Neural progenitor cell (in vitro differentiated cells): ENCODE results near the gene SLC6A14. TPM values are rescaled to one million over a fixed set of nuclear protein-coding genes. Genes with fewer than 3 reads are reported as not detected.

Experiments
- DNase-seq: peaks from one replicate; pipeline ENCODE4 v3.0.0-alpha.2; 2016; ENCODE audit warnings: low spot score
- H2AFZ ChIP-seq: fragments of 200-600 bp; sonication (generic); replicated peaks from 2 replicates; pipeline ENCODE4 v1.6.1; 2016; ENCODE audit warnings: antibody characterized with exemption
- H3F3A ChIP-seq: fragments of 200-600 bp; sonication (generic); 2 replicates; pipeline ENCODE4 v1.6.1; 2016; ENCODE audit warnings: antibody characterized with exemption, low read depth
- H3K27ac ChIP-seq: fragments of 200-600 bp; sonication (generic); 2 replicates; pipeline ENCODE4 v1.5.1; 2016; ENCODE audit warnings: mild to moderate bottlenecking
- H3K27me3 ChIP-seq: fragments of 200-600 bp; sonication (generic); 2 replicates; pipeline ENCODE4 v1.6.1; 2016; ENCODE audit warnings: mild to moderate bottlenecking, moderate library complexity
- H3K36me3 ChIP-seq: fragments of 200-600 bp; sonication (generic); 2 replicates; pipeline ENCODE4 v1.5.1; 2016
- H3K4me1 ChIP-seq: fragments of 200-600 bp; sonication (generic); 2 replicates; pipeline ENCODE4 v1.6.1; 2016; ENCODE audit warnings: mixed run types
- H3K4me2 ChIP-seq: fragments of 200-600 bp; sonication (generic); 2 replicates; pipeline ENCODE4 v1.6.1; 2016
- H3K4me3 ChIP-seq: fragments of 200-600 bp; sonication (generic); 2 replicates; pipeline ENCODE4 v1.5.1; 2016
- H3K79me2 ChIP-seq: fragments of 200-600 bp; sonication (generic); 2 replicates; pipeline ENCODE4 v1.6.1; 2016; ENCODE audit warnings: low read depth
- H3K9ac ChIP-seq: fragments of 200-600 bp; sonication (generic); 2 replicates; pipeline ENCODE4 v1.6.1; 2016
- H3K9me3 ChIP-seq: fragments of 200-600 bp; sonication (generic); 2 replicates; pipeline ENCODE4 v1.5.1; 2016; ENCODE audit warnings: low read depth
- H4K20me1 ChIP-seq: fragments of 200-600 bp; sonication (generic); 2 replicates; pipeline ENCODE4 v1.6.1; 2016; ENCODE audit warnings: low read depth
- H3K27ac Mint-ChIP-seq: 3 replicates; pipeline ENCODE4 v1.8.0; 2021; ENCODE audit warnings: mixed read lengths
- H3K27me3 Mint-ChIP-seq: 2 replicates; pipeline ENCODE4 v1.8.0; 2022; ENCODE audit warnings: low read depth, mild to moderate bottlenecking, inconsistent platforms, moderate library complexity, mixed read lengths; ENCODE audit not compliant: insufficient read depth
- H3K36me3 Mint-ChIP-seq: 3 replicates; pipeline ENCODE4 v1.8.0; 2021; ENCODE audit warnings: mixed read lengths
- H3K4me1 Mint-ChIP-seq: 3 replicates; pipeline ENCODE4 v1.8.0; 2021; ENCODE audit warnings: mixed read lengths
- H3K4me3 Mint-ChIP-seq: 3 replicates; pipeline ENCODE4 v1.8.0; 2021; ENCODE audit warnings: mild to moderate bottlenecking, moderate library complexity, mixed read lengths
- H3K9me3 Mint-ChIP-seq: 3 replicates; pipeline ENCODE4 v1.8.0; 2020; ENCODE audit warnings: mixed read lengths
- EZH2 ChIP-seq: fragments of 200-600 bp; sonication (generic); IDR thresholded peaks from 2 replicates; pipeline ENCODE4 v1.6.1; 2017; ENCODE audit warnings: antibody characterized with exemption, mild to moderate bottlenecking, moderate library complexity
- EZH2phosphoT487 ChIP-seq: fragments of 200-600 bp; sonication (generic); IDR thresholded peaks from 2 replicates; pipeline ENCODE4 v1.6.1; 2017; ENCODE audit warnings: antibody characterized with exemption
- total RNA-seq: library from RNA; depleted of rRNA; stranded (reverse); fragments of >200 nt; gene quantifications from 2 replicates; pipeline ENCODE4 v1.2.3, GENCODE V29; 2015; ENCODE audit warnings: low replicate concordance
- TF ChIP-seq, protein P1 (sequence below): fragments of 200-600 bp; sonication (generic); IDR thresholded peaks from 2 replicates; pipeline ENCODE4 v1.5.1; 2017; ENCODE audit warnings: antibody characterized with exemption, mild to moderate bottlenecking

The SLC6A14 gene
- total RNA-seq, 1 donor from 2014 or later, result 0.04 TPM

- no peaks in the 10 kb centered on the region for H3K9me3 ChIP-seq
Measured at GRCh38 chrX:116427978-116428377, 8.4 kb upstream of the SLC6A14 start.

GRCh38 chrX:116435597-116435996 lies 809 bp upstream of the SLC6A14 start:
- Histone ChIP-seq H3K4me3 (no peak overlapping the region), H3K9me3 (no peaks in the 10 kb centered on the region), H2AFZ (no peak overlapping the region), H3K9ac (no peak overlapping the region), H4K20me1 (no peaks in the 10 kb centered on the region), H3K27me3 (no peaks in the 10 kb centered on the region), H3K4me2 (no peak overlapping the region), H3K79me2 (no peaks in the 10 kb centered on the region), H3K4me1 (no peaks in the 10 kb centered on the region), H3F3A (no peaks in the 10 kb centered on the region), H3K27ac (no peak overlapping the region), H3K36me3 (no peaks in the 10 kb centered on the region)
- Mint-ChIP-seq H3K4me1 (no peaks in the 10 kb centered on the region), H3K36me3 (no peaks in the 10 kb centered on the region), H3K4me3 (no peak overlapping the region), H3K9me3 (no peaks in the 10 kb centered on the region), H3K27ac (no peak overlapping the region), H3K27me3 (no peaks in the 10 kb centered on the region)
- DNase-seq, result no peak
- TF ChIP-seq EZH2phosphoT487 (no peak), EZH2 (no peak)
- TF ChIP-seq, protein P1, sequence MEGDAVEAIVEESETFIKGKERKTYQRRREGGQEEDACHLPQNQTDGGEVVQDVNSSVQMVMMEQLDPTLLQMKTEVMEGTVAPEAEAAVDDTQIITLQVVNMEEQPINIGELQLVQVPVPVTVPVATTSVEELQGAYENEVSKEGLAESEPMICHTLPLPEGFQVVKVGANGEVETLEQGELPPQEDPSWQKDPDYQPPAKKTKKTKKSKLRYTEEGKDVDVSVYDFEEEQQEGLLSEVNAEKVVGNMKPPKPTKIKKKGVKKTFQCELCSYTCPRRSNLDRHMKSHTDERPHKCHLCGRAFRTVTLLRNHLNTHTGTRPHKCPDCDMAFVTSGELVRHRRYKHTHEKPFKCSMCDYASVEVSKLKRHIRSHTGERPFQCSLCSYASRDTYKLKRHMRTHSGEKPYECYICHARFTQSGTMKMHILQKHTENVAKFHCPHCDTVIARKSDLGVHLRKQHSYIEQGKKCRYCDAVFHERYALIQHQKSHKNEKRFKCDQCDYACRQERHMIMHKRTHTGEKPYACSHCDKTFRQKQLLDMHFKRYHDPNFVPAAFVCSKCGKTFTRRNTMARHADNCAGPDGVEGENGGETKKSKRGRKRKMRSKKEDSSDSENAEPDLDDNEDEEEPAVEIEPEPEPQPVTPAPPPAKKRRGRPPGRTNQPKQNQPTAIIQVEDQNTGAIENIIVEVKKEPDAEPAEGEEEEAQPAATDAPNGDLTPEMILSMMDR, result no peak

More at GRCh38 chrX:116427978-116428377, 8.4 kb upstream of the SLC6A14 start:
- DNase-seq, result no peak
- no peak overlapping the region for H3K27ac Mint-ChIP-seq
- Histone ChIP-seq H3K27ac (no peak overlapping the region), H4K20me1 (no peaks in the 10 kb centered on the region), H3K79me2 (no peaks in the 10 kb centered on the region), H3K4me1 (no peaks in the 10 kb centered on the region), H3K9ac (no peak overlapping the region), H3K4me2 (no peak overlapping the region), H3F3A (no peaks in the 10 kb centered on the region), H3K36me3 (no peaks in the 10 kb centered on the region), H3K4me3 (no peak overlapping the region), H2AFZ (no peak overlapping the region), H3K27me3 (no peaks in the 10 kb centered on the region)
- H3K36me3 Mint-ChIP-seq, result no peaks in the 10 kb centered on the region
- TF ChIP-seq EZH2phosphoT487, result no peak
- TF ChIP-seq EZH2, result no peak
- TF ChIP-seq, protein P1, result no peak
- no peaks in the 10 kb centered on the region for H3K9me3 Mint-ChIP-seq
- H3K4me3 Mint-ChIP-seq, result no peak overlapping the region
- no peaks in the 10 kb centered on the region for H3K27me3 Mint-ChIP-seq
- H3K4me1 Mint-ChIP-seq, result no peaks in the 10 kb centered on the region

- peaks cover 8% of the 10 kb centered on the region for H3K9me3 ChIP-seq
- no peaks in the 10 kb centered on the region for H3K9me3 Mint-ChIP-seq
- H3K4me1 ChIP-seq, result no peaks in the 10 kb centered on the region
- no peaks in the 10 kb centered on the region for H4K20me1 ChIP-seq
- H3K4me3 Mint-ChIP-seq, result no peak overlapping the region
- H3K27ac ChIP-seq, result no peak overlapping the region
- H3K27me3 Mint-ChIP-seq, result no peaks in the 10 kb centered on the region
- no peaks in the 10 kb centered on the region for H3F3A ChIP-seq
- no peaks in the 10 kb centered on the region for H3K27me3 ChIP-seq
- H3K79me2 ChIP-seq, result no peaks in the 10 kb centered on the region
- no peak overlapping the region for H3K9ac ChIP-seq
- no peak overlapping the region for H3K4me2 ChIP-seq
- no peak overlapping the region for H3K4me3 ChIP-seq
- H2AFZ ChIP-seq, result no peak overlapping the region
- H3K27ac Mint-ChIP-seq, result no peak overlapping the region
- no peak for DNase-seq
- H3K4me1 Mint-ChIP-seq, result peaks cover 6% of the 10 kb centered on the region
- TF ChIP-seq EZH2phosphoT487 (no peak), EZH2 (no peak)
- TF ChIP-seq, protein P1, result no peak
- H3K36me3 ChIP-seq, result no peaks in the 10 kb centered on the region
- no peaks in the 10 kb centered on the region for H3K36me3 Mint-ChIP-seq
Measured at GRCh38 chrX:116449156-116449555, 12.8 kb downstream of the SLC6A14 start.
